HEK293 (cell line): Measurements from ENCODE around the gene RYR2.

ENCODE experiments used
- BCL6B ChIP-seq: fragments of 450-650 bp; formaldehyde crosslinking; IDR thresholded peaks from 2 replicates; pipeline ENCODE4 v1.5.1; 2017; ENCODE audit warnings: missing biosample characterization, missing genetic modification characterization
- CTCF ChIP-seq: fragments of 450-650 bp; formaldehyde crosslinking; IDR thresholded peaks from 2 replicates; pipeline ENCODE4 v1.5.1; 2016; ENCODE audit warnings: missing biosample characterization, missing genetic modification characterization
- GLIS1 ChIP-seq: fragments of 450-650 bp; formaldehyde crosslinking; IDR thresholded peaks from 2 replicates; pipeline ENCODE4 v1.5.1; 2016; ENCODE audit warnings: missing biosample characterization, missing genetic modification characterization
- GLIS2 ChIP-seq: fragments of 450-650 bp; formaldehyde crosslinking; IDR thresholded peaks from 2 replicates; pipeline ENCODE4 v1.5.1; 2016; ENCODE audit warnings: missing biosample characterization, missing genetic modification characterization
- KLF16 ChIP-seq: fragments of 450-650 bp; formaldehyde crosslinking; IDR thresholded peaks from 2 replicates; pipeline ENCODE4 v1.5.1; 2017; ENCODE audit warnings: missing biosample characterization, missing genetic modification characterization
- RBAK ChIP-seq: fragments of 450-650 bp; formaldehyde crosslinking; IDR thresholded peaks from 2 replicates; pipeline ENCODE4 v1.5.1; 2016; ENCODE audit warnings: missing biosample characterization, missing genetic modification characterization
- YY1 ChIP-seq: fragments of 450-650 bp; formaldehyde crosslinking; IDR thresholded peaks from 2 replicates; pipeline ENCODE4 v1.5.1; 2018; ENCODE audit warnings: missing biosample characterization, missing genetic modification characterization
- ZFHX2 ChIP-seq: fragments of 450-650 bp; formaldehyde crosslinking; conservative IDR thresholded peaks from 2 replicates; pipeline ENCODE4 v1.5.1; 2016; ENCODE audit warnings: missing biosample characterization, missing genetic modification characterization
- ZFP69B ChIP-seq: fragments of 450-650 bp; formaldehyde crosslinking; IDR thresholded peaks from 2 replicates; pipeline ENCODE4 v1.5.1; 2016; ENCODE audit warnings: missing biosample characterization, missing genetic modification characterization
- ZNF112 ChIP-seq: fragments of 450-650 bp; formaldehyde crosslinking; IDR thresholded peaks from 2 replicates; pipeline ENCODE4 v1.5.0; 2017; ENCODE audit warnings: missing biosample characterization, missing genetic modification characterization
- ZNF138 ChIP-seq: fragments of 450-650 bp; formaldehyde crosslinking; IDR thresholded peaks from 2 replicates; pipeline ENCODE4 v1.5.1; 2016; ENCODE audit warnings: missing biosample characterization, missing genetic modification characterization, borderline replicate concordance
- ZNF146 ChIP-seq: fragments of 450-650 bp; formaldehyde crosslinking; IDR thresholded peaks from 2 replicates; pipeline ENCODE4 v1.5.1; 2016; ENCODE audit warnings: missing biosample characterization, missing genetic modification characterization
- ZNF175 ChIP-seq: fragments of 450-650 bp; formaldehyde crosslinking; IDR thresholded peaks from 2 replicates; pipeline ENCODE4 v1.5.1; 2016; ENCODE audit warnings: missing biosample characterization, missing genetic modification characterization
- ZNF184 ChIP-seq: fragments of 450-650 bp; IDR thresholded peaks from 2 replicates; pipeline ENCODE4 v1.5.1; 2018; ENCODE audit warnings: missing biosample characterization, mild to moderate bottlenecking, missing genetic modification characterization
- ZNF211 ChIP-seq: fragments of 450-650 bp; formaldehyde crosslinking; IDR thresholded peaks from 2 replicates; pipeline ENCODE4 v1.5.1; 2016; ENCODE audit warnings: low read depth, missing biosample characterization, missing genetic modification characterization
- ZNF24 ChIP-seq: fragments of 450-650 bp; formaldehyde crosslinking; IDR thresholded peaks from 2 replicates; pipeline ENCODE4 v1.5.1; 2016; ENCODE audit warnings: missing biosample characterization, missing genetic modification characterization
- ZNF274 ChIP-seq, 2 experiments: fragments of 200-500 bp in 1 of 2; fragments of 450-650 bp in 1 of 2; sonication (Bioruptor generic) in 1 of 2; formaldehyde crosslinking in 1 of 2; IDR thresholded peaks; 2 replicates each; pipeline versions ENCODE4 v1.5.1 to v1.6.1; 2014 to 2016; ENCODE audit warnings: borderline replicate concordance in 1 of 2, inconsistent platforms in 1 of 2, low read length in 1 of 2, missing biosample characterization in 1 of 2, missing genetic modification characterization in 1 of 2
- ZNF324 ChIP-seq: fragments of 450-650 bp; formaldehyde crosslinking; IDR thresholded peaks from 2 replicates; pipeline ENCODE4 v1.5.1; 2016; ENCODE audit warnings: missing biosample characterization, missing genetic modification characterization
- ZNF335 ChIP-seq: fragments of 450-650 bp; formaldehyde crosslinking; conservative IDR thresholded peaks from 2 replicates; pipeline ENCODE4 v1.5.1; 2016; ENCODE audit warnings: missing biosample characterization, missing genetic modification characterization
- ZNF521 ChIP-seq: fragments of 450-650 bp; formaldehyde crosslinking; IDR thresholded peaks from 2 replicates; pipeline ENCODE4 v1.5.1; 2017; ENCODE audit warnings: missing biosample characterization, mild to moderate bottlenecking, missing genetic modification characterization
- ZNF529 ChIP-seq: fragments of 450-650 bp; formaldehyde crosslinking; IDR thresholded peaks from 2 replicates; pipeline ENCODE4 v1.5.1; 2017; ENCODE audit warnings: missing genetic modification characterization, missing biosample characterization; ENCODE audit not compliant: insufficient replicate concordance
- ZNF548 ChIP-seq: fragments of 450-650 bp; formaldehyde crosslinking; IDR thresholded peaks from 2 replicates; pipeline ENCODE4 v1.5.1; 2016; ENCODE audit warnings: missing biosample characterization, missing genetic modification characterization
- ZNF596 ChIP-seq: fragments of 450-650 bp; IDR thresholded peaks from 2 replicates; pipeline ENCODE4 v1.5.0; 2018; ENCODE audit warnings: missing biosample characterization, mild to moderate bottlenecking, missing genetic modification characterization, moderate library complexity
- ZNF658 ChIP-seq: fragments of 450-650 bp; formaldehyde crosslinking; IDR thresholded peaks from 2 replicates; pipeline ENCODE4; 2016; ENCODE audit warnings: missing biosample characterization, missing genetic modification characterization
- ZNF768 ChIP-seq: fragments of 450-650 bp; formaldehyde crosslinking; IDR thresholded peaks from 2 replicates; pipeline ENCODE4 v1.5.1; 2018; ENCODE audit warnings: missing biosample characterization, mild to moderate bottlenecking, missing genetic modification characterization
- ZNF792 ChIP-seq: fragments of 450-650 bp; formaldehyde crosslinking; IDR thresholded peaks from 2 replicates; pipeline ENCODE4 v1.5.1; 2016; ENCODE audit warnings: missing biosample characterization, missing genetic modification characterization
- TF ChIP-seq, protein P1 (sequence below): fragments of 450-650 bp; formaldehyde crosslinking; IDR thresholded peaks from 2 replicates; pipeline ENCODE4 v1.5.0; 2017; ENCODE audit warnings: missing biosample characterization, missing genetic modification characterization, borderline replicate concordance
- TF ChIP-seq, protein P2 (sequence below): fragments of 450-650 bp; formaldehyde crosslinking; IDR thresholded peaks from 2 replicates; pipeline ENCODE4 v1.5.1; 2017; ENCODE audit warnings: missing biosample characterization, missing genetic modification characterization
- TF ChIP-seq, protein P3 (sequence below): fragments of 450-650 bp; formaldehyde crosslinking; IDR thresholded peaks from 2 replicates; pipeline ENCODE4 v1.5.1; 2016; ENCODE audit warnings: missing biosample characterization, missing genetic modification characterization
- TF ChIP-seq, protein P4 (sequence below): fragments of 450-650 bp; formaldehyde crosslinking; IDR thresholded peaks from 2 replicates; pipeline ENCODE4 v1.5.1; 2017; ENCODE audit warnings: missing biosample characterization, missing genetic modification characterization

Gene RYR2

DNA sequence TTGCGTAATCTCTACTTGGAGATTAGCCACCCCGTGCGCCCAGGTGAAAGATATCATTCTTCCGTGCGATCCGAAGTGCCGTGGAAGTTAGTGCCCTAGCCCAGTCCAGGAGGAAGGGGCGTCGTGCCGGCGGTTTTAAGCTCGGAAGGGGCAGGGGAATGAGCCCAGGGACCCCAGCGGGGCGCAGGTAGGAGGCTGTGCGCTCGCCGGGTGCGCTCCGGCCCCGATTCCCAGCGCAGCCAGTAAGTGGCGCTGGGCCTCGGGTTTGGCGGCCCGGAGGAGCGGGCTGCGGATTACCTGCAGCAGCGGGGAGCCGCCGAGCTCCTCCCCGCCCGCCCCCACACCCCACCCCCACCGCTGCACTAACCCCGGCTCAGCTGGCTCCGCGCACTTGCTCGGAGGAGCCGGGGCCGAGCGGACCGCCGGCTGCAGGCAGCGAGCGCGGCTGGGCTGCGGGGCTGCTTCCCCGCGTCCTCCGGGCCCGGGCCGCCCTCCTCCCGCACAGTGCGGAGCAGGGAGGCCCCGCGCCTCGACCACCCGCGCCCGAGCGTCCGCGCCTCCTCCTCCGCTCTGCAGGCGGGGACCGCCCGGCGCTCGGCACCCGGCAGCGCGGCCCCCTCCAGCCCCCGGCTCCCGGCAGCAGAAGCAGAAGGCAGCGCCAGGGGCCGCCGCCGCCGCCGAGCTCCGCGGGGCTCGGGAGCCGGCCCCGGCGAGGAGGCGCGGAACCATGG is at the start of gene RYR2 (continued):
- TF ChIP-seq, protein P1, sequence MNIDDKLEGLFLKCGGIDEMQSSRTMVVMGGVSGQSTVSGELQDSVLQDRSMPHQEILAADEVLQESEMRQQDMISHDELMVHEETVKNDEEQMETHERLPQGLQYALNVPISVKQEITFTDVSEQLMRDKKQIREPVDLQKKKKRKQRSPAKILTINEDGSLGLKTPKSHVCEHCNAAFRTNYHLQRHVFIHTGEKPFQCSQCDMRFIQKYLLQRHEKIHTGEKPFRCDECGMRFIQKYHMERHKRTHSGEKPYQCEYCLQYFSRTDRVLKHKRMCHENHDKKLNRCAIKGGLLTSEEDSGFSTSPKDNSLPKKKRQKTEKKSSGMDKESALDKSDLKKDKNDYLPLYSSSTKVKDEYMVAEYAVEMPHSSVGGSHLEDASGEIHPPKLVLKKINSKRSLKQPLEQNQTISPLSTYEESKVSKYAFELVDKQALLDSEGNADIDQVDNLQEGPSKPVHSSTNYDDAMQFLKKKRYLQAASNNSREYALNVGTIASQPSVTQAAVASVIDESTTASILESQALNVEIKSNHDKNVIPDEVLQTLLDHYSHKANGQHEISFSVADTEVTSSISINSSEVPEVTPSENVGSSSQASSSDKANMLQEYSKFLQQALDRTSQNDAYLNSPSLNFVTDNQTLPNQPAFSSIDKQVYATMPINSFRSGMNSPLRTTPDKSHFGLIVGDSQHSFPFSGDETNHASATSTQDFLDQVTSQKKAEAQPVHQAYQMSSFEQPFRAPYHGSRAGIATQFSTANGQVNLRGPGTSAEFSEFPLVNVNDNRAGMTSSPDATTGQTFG (tag by site-specific recombination) = no peak
- TF ChIP-seq RBAK (no peak), ZNF138 (tag by site-specific recombination) (no peak), GLIS2 (tag by site-specific recombination) (peak; percentile 73), YY1 (tag by site-specific recombination) (no peak), ZNF184 (tag by site-specific recombination) (no peak; the same call in 1 of the 2 replicates), ZNF521 (tag by site-specific recombination) (no peak), ZNF792 (peak; percentile 25; the same call in 1 of the 2 replicates), ZNF768 (tag by site-specific recombination) (no peak), CTCF (peak; percentile 97), ZFHX2 (tag by site-specific recombination) (0 out of 2 replicates have a peak, but pooled peaks have one; percentile 8), ZNF335 (tag by site-specific recombination) (peak; percentile 64), ZNF274 (IDR thresholded peaks at IDR 0.05; ENCODE audit: low read length) (no peak), ZNF274 (tag by site-specific recombination; IDR thresholded peaks at IDR 0.05; ENCODE audit: borderline replicate concordance) (no peak), ZNF658 (tag by site-specific recombination) (no peak), KLF16 (tag by site-specific recombination) (no peak), ZNF112 (tag by site-specific recombination) (no peak), GLIS1 (peak; percentile 65), ZNF548 (tag by site-specific recombination) (no peak), BCL6B (tag by site-specific recombination) (no peak), ZNF211 (no peak), ZNF529 (no peak), ZNF175 (no peak), ZNF146 (no peak), ZNF324 (peak; percentile 59; the same call in 1 of the 2 replicates), ZNF596 (peak; percentile 51; the same call in 1 of the 2 replicates), ZFP69B (no peak), ZNF24 (tag by site-specific recombination) (peak; percentile 82)
- TF ChIP-seq, protein P2, sequence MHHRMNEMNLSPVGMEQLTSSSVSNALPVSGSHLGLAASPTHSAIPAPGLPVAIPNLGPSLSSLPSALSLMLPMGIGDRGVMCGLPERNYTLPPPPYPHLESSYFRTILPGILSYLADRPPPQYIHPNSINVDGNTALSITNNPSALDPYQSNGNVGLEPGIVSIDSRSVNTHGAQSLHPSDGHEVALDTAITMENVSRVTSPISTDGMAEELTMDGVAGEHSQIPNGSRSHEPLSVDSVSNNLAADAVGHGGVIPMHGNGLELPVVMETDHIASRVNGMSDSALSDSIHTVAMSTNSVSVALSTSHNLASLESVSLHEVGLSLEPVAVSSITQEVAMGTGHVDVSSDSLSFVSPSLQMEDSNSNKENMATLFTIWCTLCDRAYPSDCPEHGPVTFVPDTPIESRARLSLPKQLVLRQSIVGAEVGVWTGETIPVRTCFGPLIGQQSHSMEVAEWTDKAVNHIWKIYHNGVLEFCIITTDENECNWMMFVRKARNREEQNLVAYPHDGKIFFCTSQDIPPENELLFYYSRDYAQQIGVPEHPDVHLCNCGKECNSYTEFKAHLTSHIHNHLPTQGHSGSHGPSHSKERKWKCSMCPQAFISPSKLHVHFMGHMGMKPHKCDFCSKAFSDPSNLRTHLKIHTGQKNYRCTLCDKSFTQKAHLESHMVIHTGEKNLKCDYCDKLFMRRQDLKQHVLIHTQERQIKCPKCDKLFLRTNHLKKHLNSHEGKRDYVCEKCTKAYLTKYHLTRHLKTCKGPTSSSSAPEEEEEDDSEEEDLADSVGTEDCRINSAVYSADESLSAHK (tag by site-specific recombination) = no peak; the same call in 1 of the 2 replicates
- TF ChIP-seq, protein P3, sequence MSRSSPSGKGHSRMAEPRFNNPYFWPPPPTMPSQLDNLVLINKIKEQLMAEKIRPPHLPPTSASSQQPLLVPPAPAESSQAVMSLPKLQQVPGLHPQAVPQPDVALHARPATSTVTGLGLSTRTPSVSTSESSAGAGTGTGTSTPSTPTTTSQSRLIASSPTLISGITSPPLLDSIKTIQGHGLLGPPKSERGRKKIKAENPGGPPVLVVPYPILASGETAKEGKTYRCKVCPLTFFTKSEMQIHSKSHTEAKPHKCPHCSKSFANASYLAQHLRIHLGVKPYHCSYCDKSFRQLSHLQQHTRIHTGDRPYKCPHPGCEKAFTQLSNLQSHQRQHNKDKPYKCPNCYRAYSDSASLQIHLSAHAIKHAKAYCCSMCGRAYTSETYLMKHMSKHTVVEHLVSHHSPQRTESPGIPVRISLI (tag by site-specific recombination) = no peak
- TF ChIP-seq, protein P4, sequence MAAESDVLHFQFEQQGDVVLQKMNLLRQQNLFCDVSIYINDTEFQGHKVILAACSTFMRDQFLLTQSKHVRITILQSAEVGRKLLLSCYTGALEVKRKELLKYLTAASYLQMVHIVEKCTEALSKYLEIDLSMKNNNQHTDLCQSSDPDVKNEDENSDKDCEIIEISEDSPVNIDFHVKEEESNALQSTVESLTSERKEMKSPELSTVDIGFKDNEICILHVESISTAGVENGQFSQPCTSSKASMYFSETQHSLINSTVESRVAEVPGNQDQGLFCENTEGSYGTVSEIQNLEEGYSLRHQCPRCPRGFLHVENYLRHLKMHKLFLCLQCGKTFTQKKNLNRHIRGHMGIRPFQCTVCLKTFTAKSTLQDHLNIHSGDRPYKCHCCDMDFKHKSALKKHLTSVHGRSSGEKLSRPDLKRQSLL (tag by site-specific recombination) = no peak; the same call in 1 of the 2 replicates
